ENCODE measurements around the gene CHN1. TPM values are rescaled to one million over a fixed set of nuclear protein-coding genes. Genes with fewer than 3 reads are reported as not detected.

Gene CHN1
- total and polyA plus RNA-seq, 2 donors from 2014 or later, result 6.5 to 14.1 TPM

DNA sequence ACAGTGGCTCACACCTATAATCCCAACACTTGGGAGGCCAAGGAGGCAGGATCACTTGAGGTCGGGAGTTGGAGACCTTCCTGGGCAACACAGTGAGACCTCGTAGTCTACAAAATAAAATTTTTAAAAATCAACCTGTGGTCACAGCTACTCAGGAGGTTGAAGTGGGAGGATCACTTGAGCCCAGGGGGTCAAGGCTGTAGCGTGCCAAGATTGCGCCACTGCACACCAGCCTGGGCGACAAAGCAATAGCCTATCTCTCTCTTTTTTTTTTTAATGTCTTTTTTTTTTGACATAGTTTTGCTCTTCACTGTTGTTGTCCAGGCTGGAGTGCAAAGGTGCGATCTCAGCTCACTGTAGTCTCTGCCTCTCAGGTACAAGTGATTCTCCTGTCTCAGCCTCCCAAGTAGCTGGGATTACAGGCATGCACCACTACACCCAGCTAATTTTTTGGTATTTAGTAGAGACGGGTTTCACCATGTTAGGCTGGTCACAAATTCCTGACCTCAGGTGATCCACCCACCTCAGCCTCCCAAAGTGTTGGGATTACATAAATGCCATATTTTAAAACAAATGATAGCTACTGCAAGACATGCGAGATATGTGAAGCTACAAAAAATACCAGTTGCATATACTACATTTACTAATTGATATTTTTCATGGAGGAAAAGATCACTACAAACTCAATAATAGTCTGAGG is 55.0 kb downstream of the CHN1 start:
- no peaks in the 10 kb centered on the region for H3K27me3 ChIP-seq (ENCODE audit: control insufficient read depth, insufficient read depth, low read length)
- no peak for DNase-seq
- no peaks in the 10 kb centered on the region for H3K9me3 ChIP-seq (ENCODE audit: control insufficient read depth in 2 of 3, insufficient read depth in 1 of 3, low read length in 3 of 3)
- H3K4me1 ChIP-seq (ENCODE audit: control insufficient read depth in 2 of 3, insufficient read depth in 2 of 3, low read depth in 1 of 3, low read length in 3 of 3), result no peaks in the 10 kb centered on the region
- no peak overlapping the region for H3K4me3 ChIP-seq (ENCODE audit: low read length in 3 of 3)
- intact Hi-C loops (cut with DNase I), result no loop called here
- no peak overlapping the region for H3K27ac ChIP-seq (ENCODE audit: low read depth in 2 of 2, low read length in 2 of 2)
- no peak for FAIRE-seq
- H3K9ac ChIP-seq (ENCODE audit: low read length in 3 of 3), result no peak overlapping the region
- no peaks in the 10 kb centered on the region for H3K36me3 ChIP-seq (ENCODE audit: control insufficient read depth in 2 of 3, insufficient read depth in 3 of 3, low read length in 3 of 3)
- no peak for TF ChIP-seq CTCF (IDR thresholded peaks at IDR 0.05; ENCODE audit: borderline replicate concordance, extremely low read depth, insufficient read depth)

GRCh38 chr2:174945601-174946260 is 59.5 kb downstream of the CHN1 start:
- DNase-seq (no peak), FAIRE-seq (peak; percentile 57)
- no peak overlapping the region for H3K9ac ChIP-seq (ENCODE audit: low read length in 3 of 3)
- no peaks in the 10 kb centered on the region for H3K36me3 ChIP-seq (ENCODE audit: control insufficient read depth in 2 of 3, insufficient read depth in 3 of 3, low read length in 3 of 3)
- H3K4me3 ChIP-seq (ENCODE audit: low read length in 3 of 3), result no peak overlapping the region
- no peaks in the 10 kb centered on the region for H3K9me3 ChIP-seq (ENCODE audit: control insufficient read depth in 2 of 3, insufficient read depth in 1 of 3, low read length in 3 of 3)
- H3K27me3 ChIP-seq (ENCODE audit: control insufficient read depth, insufficient read depth, low read length), result no peaks in the 10 kb centered on the region
- no peak for TF ChIP-seq CTCF (IDR thresholded peaks at IDR 0.05; ENCODE audit: borderline replicate concordance, extremely low read depth, insufficient read depth)
- intact Hi-C loops (cut with DNase I), result no loop called here
- H3K27ac ChIP-seq (ENCODE audit: low read depth in 2 of 2, low read length in 2 of 2), result no peak overlapping the region
- H3K4me1 ChIP-seq (ENCODE audit: control insufficient read depth in 2 of 3, insufficient read depth in 2 of 3, low read depth in 1 of 3, low read length in 3 of 3), result no peaks in the 10 kb centered on the region

- no peaks in the 10 kb centered on the region for H3K27me3 ChIP-seq (ENCODE audit: control insufficient read depth, insufficient read depth, low read length)
- intact Hi-C loops (cut with DNase I), result no loop called here
- H3K36me3 ChIP-seq (ENCODE audit: control insufficient read depth in 2 of 3, insufficient read depth in 3 of 3, low read length in 3 of 3), result no peaks in the 10 kb centered on the region
- no peak overlapping the region for H3K9ac ChIP-seq (ENCODE audit: low read length in 3 of 3)
- peaks cover 0 to 4% (median 0%) of the 10 kb centered on the region in 3 donors for H3K9me3 ChIP-seq (ENCODE audit: control insufficient read depth in 2 of 3, insufficient read depth in 1 of 3, low read length in 3 of 3)
- no peak for TF ChIP-seq CTCF (IDR thresholded peaks at IDR 0.05; ENCODE audit: borderline replicate concordance, extremely low read depth, insufficient read depth)
- no peak overlapping the region for H3K4me3 ChIP-seq (ENCODE audit: low read length in 3 of 3)
- FAIRE-seq (no peak), DNase-seq (no peak)
- no peak overlapping the region for H3K27ac ChIP-seq (ENCODE audit: low read depth in 2 of 2, low read length in 2 of 2)
- H3K4me1 ChIP-seq (ENCODE audit: control insufficient read depth in 2 of 3, insufficient read depth in 2 of 3, low read depth in 1 of 3, low read length in 3 of 3), result no peaks in the 10 kb centered on the region
Observed at GRCh38 chr2:174939046-174939445, 66.1 kb downstream of the CHN1 start.

Measured in kidney (tissue), 14 donors.